ENCODE data around the gene NPTX1.

DNA sequence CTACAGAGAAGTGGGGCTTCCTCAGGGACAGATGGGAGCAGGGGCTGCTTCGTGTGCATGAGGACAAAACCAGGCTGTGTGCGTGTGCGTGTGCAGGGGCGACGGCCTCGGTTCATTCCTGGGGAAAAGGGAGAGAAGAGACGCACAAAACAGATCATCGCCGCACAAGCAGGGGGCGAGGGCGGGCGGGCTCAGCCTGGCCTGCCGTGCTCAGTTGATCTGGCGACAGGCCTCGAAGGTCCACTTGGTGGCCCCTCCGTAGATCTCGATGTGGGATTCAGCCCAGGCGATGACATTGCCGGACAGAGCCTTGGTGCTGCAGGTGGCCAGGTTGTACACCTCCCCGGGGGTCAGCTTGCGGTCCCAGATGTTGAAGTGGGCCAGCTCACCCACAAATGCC, 5.8 kb downstream of the NPTX1 start:
- TF ChIP-seq MYC (IDR thresholded peaks at IDR 0.05; ENCODE audit: borderline replicate concordance, low read length) (no peak), POLR2A (IDR thresholded peaks at IDR 0.05; ENCODE audit: low read length) (no peak), FOSL2 (IDR thresholded peaks at IDR 0.05) (no peak), FOSL2 (CRISPR knock-in tag; IDR thresholded peaks at IDR 0.05) (no peak), EP300 (IDR thresholded peaks at IDR 0.05) (no peak), GATA3 (IDR thresholded peaks at IDR 0.05; ENCODE audit: borderline replicate concordance) (no peak), FOXS1 (CRISPR knock-in tag; IDR thresholded peaks at IDR 0.05) (no peak)
